Endothelial cell of umbilical vein (primary cell): Measurements from ENCODE around the gene CHCHD2. TPM values are rescaled to one million over a fixed set of nuclear protein-coding genes. Genes with fewer than 3 reads are reported as not detected.

Experiments used
- BruUV-seq: library from RNA; stranded (reverse); fragments of 400-500 nt; replicated peaks from 2 replicates; lab custom pipeline; 2021; lab: Mats Ljungman, UMichigan
- CTCF ChIA-PET: fragments of 300-600, 350-600 bp; sonication (Branson Sonifier 250); formaldehyde crosslinking; loops from one replicate; lab custom pipeline; 2021; ENCODE audit warnings: antibody characterized with exemption, inconsistent platforms; lab: Charles Lee
- POLR2A ChIA-PET: fragments of 300-600, 350-600 bp; sonication (Branson Sonifier 250); formaldehyde crosslinking; loops from one replicate; lab custom pipeline; 2021; ENCODE audit warnings: antibody characterized with exemption, inconsistent platforms; lab: Charles Lee
- DNase-seq: peaks from one replicate; pipeline ENCODE4 v3.0.0-alpha.2; 2011; ENCODE audit warnings: low read depth, low spot score
- FAIRE-seq: peaks from 2 replicates; lab custom pipeline; 2011; peaks lifted over from hg19 to GRCh38; lab: Jason Lieb, UNC
- H2AFZ ChIP-seq: 2 replicates; pipeline ENCODE4 v1.6.0; 2012; ENCODE audit warnings: low read depth, low read length, control low read depth, inconsistent platforms
- H3K27ac ChIP-seq: 2 replicates; pipeline ENCODE4 v1.5.1; 2011; ENCODE audit warnings: low read depth, mild to moderate bottlenecking, control low read depth, low read length, moderate library complexity; ENCODE audit not compliant: insufficient read depth
- H3K27me3 ChIP-seq, 2 experiments: 2 replicates each; pipeline versions ENCODE4 v1.6.0 to v1.6.1; 2011; ENCODE audit warnings: low read length in 2 of 2, mixed read lengths in 1 of 2; ENCODE audit not compliant: control insufficient read depth in 2 of 2, insufficient read depth in 2 of 2
- H3K36me3 ChIP-seq, 2 experiments: 2 replicates in 1 of 2; 3 replicates in 1 of 2; pipeline ENCODE4 v1.5.1; 2011; ENCODE audit warnings: low read length in 2 of 2, mild to moderate bottlenecking in 1 of 2, moderate library complexity in 1 of 2; ENCODE audit not compliant: control insufficient read depth in 2 of 2, insufficient read depth in 2 of 2; ENCODE audit errors: extremely low read depth in 1 of 2
- H3K4me1 ChIP-seq: 3 replicates; pipeline ENCODE4 v1.5.1; 2011; ENCODE audit warnings: mild to moderate bottlenecking, low read length; ENCODE audit not compliant: control insufficient read depth, insufficient read depth; ENCODE audit errors: extremely low read depth
- H3K4me2 ChIP-seq: 2 replicates; pipeline ENCODE4 v1.6.1; 2011; ENCODE audit warnings: low read length, control low read depth, mixed read lengths; ENCODE audit not compliant: insufficient read depth
- H3K4me3 ChIP-seq, 3 experiments: fragments of 200-600 bp in 1 of 3; sonication (generic), shearing (Covaris generic) in 1 of 3; replicated peaks in 1 of 3; 2 replicates each; pipeline ENCODE4 v1.5.1; 2011 to 2016; ENCODE audit warnings: control low read depth in 3 of 3, low read length in 3 of 3, mild to moderate bottlenecking in 2 of 3, inconsistent platforms in 1 of 3, low read depth in 1 of 3, moderate library complexity in 1 of 3; ENCODE audit not compliant: insufficient read depth in 1 of 3
- H3K79me2 ChIP-seq: 2 replicates; pipeline ENCODE4 v1.6.0; 2012; ENCODE audit warnings: low read length, inconsistent platforms; ENCODE audit not compliant: control insufficient read depth, insufficient read depth
- H3K9ac ChIP-seq: replicated peaks from 2 replicates; pipeline ENCODE3; 2011; ENCODE audit warnings: low read length, control low read depth; ENCODE audit not compliant: insufficient read depth; ENCODE audit errors: extremely low read depth
- H3K9me1 ChIP-seq: replicated peaks from 3 replicates; pipeline ENCODE4 v1.6.0; 2011; ENCODE audit warnings: mild to moderate bottlenecking, low read length; ENCODE audit not compliant: control insufficient read depth, insufficient read depth; ENCODE audit errors: extremely low read depth
- H3K9me3 ChIP-seq: replicated peaks from 2 replicates; pipeline ENCODE4 v1.5.1; 2012; ENCODE audit warnings: low read length, inconsistent platforms; ENCODE audit not compliant: control insufficient read depth, insufficient read depth
- H4K20me1 ChIP-seq: replicated peaks from 2 replicates; pipeline ENCODE3; 2011; ENCODE audit warnings: mild to moderate bottlenecking, low read length; ENCODE audit not compliant: control insufficient read depth, insufficient read depth; ENCODE audit errors: extremely low read depth
- CTCF ChIP-seq, 2 donors: IDR thresholded peaks; 1 replicate in 1 of 2; 2 replicates in 1 of 2; pipeline ENCODE4 v1.5.1; 2011; ENCODE audit warnings: low read length in 2 of 2, mild to moderate bottlenecking in 2 of 2, moderate library complexity in 2 of 2, control low read depth in 1 of 2, inconsistent platforms in 1 of 2, low read depth in 1 of 2; ENCODE audit not compliant: insufficient read depth in 1 of 2; ENCODE audit errors: extremely low read depth in 1 of 2
- EZH2 ChIP-seq: IDR thresholded peaks from 2 replicates; pipeline ENCODE4 v1.6.1; 2012; ENCODE audit warnings: borderline replicate concordance, low read depth, mild to moderate bottlenecking, moderate library complexity, low read length, inconsistent platforms; ENCODE audit not compliant: severe bottlenecking
- FOS ChIP-seq: IDR thresholded peaks from 2 replicates; pipeline ENCODE4 v1.6.1; 2011; ENCODE audit warnings: mild to moderate bottlenecking, low read length, moderate library complexity, borderline replicate concordance; ENCODE audit not compliant: insufficient read depth
- GATA2 ChIP-seq: IDR thresholded peaks from 2 replicates; pipeline ENCODE4 v1.7.0; 2011; ENCODE audit warnings: low read depth, mild to moderate bottlenecking, moderate library complexity, mixed read lengths, low read length; ENCODE audit not compliant: insufficient read length, insufficient read depth
- JUN ChIP-seq: IDR thresholded peaks from 2 replicates; pipeline ENCODE4 v1.6.1; 2011; ENCODE audit warnings: borderline replicate concordance, low read depth; ENCODE audit not compliant: insufficient read length, insufficient read depth
- MAX ChIP-seq: IDR thresholded peaks from 2 replicates; pipeline ENCODE4 v1.6.1; 2011; ENCODE audit not compliant: insufficient read depth, insufficient read length
- MYC ChIP-seq: IDR thresholded peaks from one replicate; pipeline ENCODE4 v1.6.1; 2011; ENCODE audit warnings: mild to moderate bottlenecking, low read depth, low read length
- POLR2A ChIP-seq: IDR thresholded peaks from 2 replicates; pipeline ENCODE4 v1.6.1; 2012; ENCODE audit warnings: low read depth, mild to moderate bottlenecking, control low read depth, low read length
- POLR2AphosphoS5 ChIP-seq: IDR thresholded peaks from 2 replicates; pipeline ENCODE4 v1.6.1; 2012; ENCODE audit warnings: low read depth, mild to moderate bottlenecking, control low read depth, low read length, moderate library complexity; ENCODE audit not compliant: insufficient read depth
- dilution Hi-C: fragments of 300-500 bp; cut with MboI; formaldehyde crosslinking; loops from one replicate; pipeline ENCODE4 v1.15.0; 2019; ENCODE audit warnings: low sequenced_read_pairs; ENCODE audit not compliant: extremely low pct_ligation_motif_present
- intact Hi-C: fragments of 100-400 bp; cut with micrococcal nuclease; formaldehyde crosslinking; loops from one replicate; pipeline ENCODE4 v1.10.0; 2022
- polyA plus RNA-seq, 4 experiments: library from polyadenylated mRNA; depleted of rRNA in 3 of 4; stranded (reverse) in 3 of 4; unstranded in 1 of 4; fragments of >200 nt; gene quantifications; 2 replicates each; pipeline versions ENCODE4 v1.2.1 to v1.2.3, GENCODE V29; 2011 to 2012; ENCODE audit warnings: missing spikeins in 1 of 4
- total RNA-seq: library from RNA; stranded (reverse); gene quantifications from 2 replicates; pipeline ENCODE4 v1.2.3, GENCODE V29; 2021

Gene CHCHD2
- total and polyA plus RNA-seq, 2 donors (not counting 3 experiments of a cell fraction or from before 2014, with no cell fraction given), result 368 to 616 TPM

- H3K27me3 ChIP-seq, result no peaks in the 10 kb centered on the region
- H3K36me3 ChIP-seq, result no peaks in the 10 kb centered on the region
- no peak overlapping the region for H3K4me2 ChIP-seq
- H3K9ac ChIP-seq, result no peak overlapping the region
- ChIA-PET POLR2A (no interaction called here), CTCF (no interaction called here)
- dilution Hi-C loops (no loop called here), intact Hi-C loops (no loop called here)
- FAIRE-seq (no peak), DNase-seq (no peak)
- no peaks in the 10 kb centered on the region for H3K9me1 ChIP-seq
- BruUV-seq, result no TSS peak
- no peak overlapping the region for H3K27ac ChIP-seq
- H3K79me2 ChIP-seq, result no peaks in the 10 kb centered on the region
- no peak overlapping the region for H3K4me3 ChIP-seq
- H3K4me1 ChIP-seq, result no peaks in the 10 kb centered on the region
- H2AFZ ChIP-seq, result no peak overlapping the region
- H3K9me3 ChIP-seq, result no peaks in the 10 kb centered on the region
- no peaks in the 10 kb centered on the region for H4K20me1 ChIP-seq
- TF ChIP-seq MAX, result no peak
- TF ChIP-seq POLR2AphosphoS5, result no peak
- no peak for TF ChIP-seq POLR2A
- TF ChIP-seq FOS, result no peak
- no peak for TF ChIP-seq EZH2
- TF ChIP-seq GATA2, result no peak
- no peak for TF ChIP-seq JUN
- TF ChIP-seq MYC, result no peak
- TF ChIP-seq CTCF (IDR thresholded peaks at IDR 0.05; ENCODE audit: extremely low read depth in 1 of 2, insufficient read depth in 1 of 2, low read depth in 1 of 2, low read length in 2 of 2), result no peak
Observed at GRCh38 chr7:56086761-56087160, 19.5 kb downstream of the CHCHD2 start.
